Ishikawa (cell line): ENCODE measurements around the gene TAOK2.

ENCODE experiments used
- CREB1 ChIP-seq: IDR thresholded peaks from 2 replicates; pipeline ENCODE4 v1.6.1; 2012; ENCODE audit warnings: low read depth
- MAX ChIP-seq: IDR thresholded peaks from 2 replicates; pipeline ENCODE4 v1.6.1; 2012
- RAD21 ChIP-seq: IDR thresholded peaks from 2 replicates; pipeline ENCODE4 v1.6.1; 2012; ENCODE audit warnings: low read depth
- ZBTB7A ChIP-seq: IDR thresholded peaks from 2 replicates; pipeline ENCODE4 v1.6.1; 2012; ENCODE audit warnings: low read depth

GRCh38 chr16:29925105-29925756 is 48.4 kb upstream of the TAOK2 start:
- TF ChIP-seq MAX, result no peak
- no peak for TF ChIP-seq CREB1
- TF ChIP-seq RAD21, result no peak
- no peak for TF ChIP-seq ZBTB7A
